Astrocyte of the cerebellum (primary cell): Measurements from ENCODE around the gene MYO1E.

Experiments used
- DNase-seq: peaks from one replicate; pipeline ENCODE4 v3.0.0-alpha.2; 2011; ENCODE audit warnings: low read depth
- H3K4me3 ChIP-seq: 2 replicates; pipeline ENCODE4 v1.5.1; 2011; ENCODE audit warnings: mild to moderate bottlenecking, low read depth, low read length, moderate library complexity
- CTCF ChIP-seq: IDR thresholded peaks from 2 replicates; pipeline ENCODE4 v1.5.1; 2012; ENCODE audit warnings: low read length, low read depth, moderate library complexity, mild to moderate bottlenecking; ENCODE audit errors: missing control alignments
- in situ Hi-C: cut with HindIII; loops from 2 replicates; pipeline ENCODE4 v1.10.0; 2017; ENCODE audit warnings: low sequenced_read_pairs

MYO1E gene

GRCh38 chr15:59303136-59303535, 69.5 kb downstream of the MYO1E start:
- in situ Hi-C loops = no loop called here
- no peak for DNase-seq

GRCh38 chr15:59301527-59301926, 71.1 kb downstream of the MYO1E start:
- in situ Hi-C loops = no loop called here
- no peak overlapping the region for H3K4me3 ChIP-seq
- no peak for TF ChIP-seq CTCF
- DNase-seq = no peak

More at GRCh38 chr15:59303136-59303535, 69.5 kb downstream of the MYO1E start:
- H3K4me3 ChIP-seq = no peak overlapping the region
- TF ChIP-seq CTCF = no peak

GRCh38 chr15:59300618-59301139, 72.0 kb downstream of the MYO1E start:
- DNase-seq = no peak
- in situ Hi-C loops = no loop called here
- no peak for TF ChIP-seq CTCF
- no peak overlapping the region for H3K4me3 ChIP-seq

- H3K4me3 ChIP-seq = no peak overlapping the region
- DNase-seq = peak; percentile 92
- no peak for TF ChIP-seq CTCF
- in situ Hi-C loops = no loop called here
These were observed 72.6 kb downstream of the MYO1E start for GRCh38 chr15:59299929-59300617.

- no peak for TF ChIP-seq CTCF
- DNase-seq = no peak
- H3K4me3 ChIP-seq = no peak overlapping the region
- in situ Hi-C loops = no loop called here
These were observed 73.8 kb downstream of the MYO1E start for GRCh38 chr15:59298854-59299250.

- in situ Hi-C loops = no loop called here
- no peak for TF ChIP-seq CTCF
- no peak overlapping the region for H3K4me3 ChIP-seq
- no peak for DNase-seq
These were observed 74.3 kb downstream of the MYO1E start for GRCh38 chr15:59298225-59298853.
